Measurements from ENCODE around the gene ZNF888.
"Not testable (repeated sequence)": the region's sequence is repeated elsewhere in the genome, so short reads cannot be mapped to it uniquely, and the experiment has no call there.

Gene ZNF888

GRCh38 chr19:52936954-52937325 lies 13.7 kb upstream of the ZNF888 start:
- TF ChIP-seq, protein P1, sequence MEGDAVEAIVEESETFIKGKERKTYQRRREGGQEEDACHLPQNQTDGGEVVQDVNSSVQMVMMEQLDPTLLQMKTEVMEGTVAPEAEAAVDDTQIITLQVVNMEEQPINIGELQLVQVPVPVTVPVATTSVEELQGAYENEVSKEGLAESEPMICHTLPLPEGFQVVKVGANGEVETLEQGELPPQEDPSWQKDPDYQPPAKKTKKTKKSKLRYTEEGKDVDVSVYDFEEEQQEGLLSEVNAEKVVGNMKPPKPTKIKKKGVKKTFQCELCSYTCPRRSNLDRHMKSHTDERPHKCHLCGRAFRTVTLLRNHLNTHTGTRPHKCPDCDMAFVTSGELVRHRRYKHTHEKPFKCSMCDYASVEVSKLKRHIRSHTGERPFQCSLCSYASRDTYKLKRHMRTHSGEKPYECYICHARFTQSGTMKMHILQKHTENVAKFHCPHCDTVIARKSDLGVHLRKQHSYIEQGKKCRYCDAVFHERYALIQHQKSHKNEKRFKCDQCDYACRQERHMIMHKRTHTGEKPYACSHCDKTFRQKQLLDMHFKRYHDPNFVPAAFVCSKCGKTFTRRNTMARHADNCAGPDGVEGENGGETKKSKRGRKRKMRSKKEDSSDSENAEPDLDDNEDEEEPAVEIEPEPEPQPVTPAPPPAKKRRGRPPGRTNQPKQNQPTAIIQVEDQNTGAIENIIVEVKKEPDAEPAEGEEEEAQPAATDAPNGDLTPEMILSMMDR (IDR thresholded peaks at IDR 0.05; ENCODE audit: borderline replicate concordance, insufficient read depth, low read depth, low read length), result no peak
- no peak overlapping the region for H3K4me3 ChIP-seq (ENCODE audit: low read depth, low read length)

DNA sequence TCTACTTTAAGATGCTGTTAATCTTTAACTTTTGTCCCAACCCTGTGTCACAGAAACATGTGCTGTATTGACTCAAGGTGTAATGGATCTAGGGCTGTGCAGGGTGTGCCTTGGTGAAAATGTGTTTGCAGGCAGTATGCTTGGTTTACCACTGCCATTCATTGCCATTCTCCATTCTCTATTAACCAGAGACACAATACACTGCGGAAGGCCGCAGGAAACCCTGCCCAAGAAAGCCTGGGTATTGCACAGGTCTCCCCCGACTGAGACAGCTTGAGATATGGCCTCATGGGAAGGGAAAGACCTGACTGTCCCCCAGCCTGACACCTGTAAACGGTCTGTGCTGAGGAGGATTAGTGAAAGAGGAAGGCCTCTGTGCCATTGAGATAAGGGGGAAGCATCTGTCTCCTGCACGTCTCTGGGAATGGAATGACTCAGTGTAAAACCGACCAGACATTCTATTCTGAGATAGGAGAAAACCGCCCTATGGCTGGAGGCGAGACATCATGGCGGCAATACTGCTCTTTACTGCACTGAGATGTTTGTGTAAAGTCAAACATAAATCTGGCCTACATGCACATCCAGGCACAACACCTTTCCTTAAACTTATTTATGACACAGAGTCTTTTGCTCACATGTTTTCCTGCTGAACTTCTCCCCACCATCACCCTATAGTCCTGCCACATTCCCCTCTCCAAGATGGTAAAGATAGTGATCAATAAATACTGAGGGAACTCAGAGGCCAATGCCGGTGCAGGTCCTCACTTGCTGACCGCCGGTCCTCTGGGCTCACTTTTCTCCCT lies 13.1 kb upstream of the ZNF888 start:
- no peak overlapping the region for H3K4me3 ChIP-seq (ENCODE audit: low read depth, low read length)
- TF ChIP-seq, protein P1 (IDR thresholded peaks at IDR 0.05; ENCODE audit: borderline replicate concordance, insufficient read depth, low read depth, low read length), result no peak

- no peak overlapping the region for H3K4me3 ChIP-seq (ENCODE audit: low read depth, low read length)
- TF ChIP-seq, protein P1 (IDR thresholded peaks at IDR 0.05; ENCODE audit: borderline replicate concordance, insufficient read depth, low read depth, low read length), result no peak
These were observed 12.2 kb upstream of the ZNF888 start for GRCh38 chr19:52935434-52935833.

DNA sequence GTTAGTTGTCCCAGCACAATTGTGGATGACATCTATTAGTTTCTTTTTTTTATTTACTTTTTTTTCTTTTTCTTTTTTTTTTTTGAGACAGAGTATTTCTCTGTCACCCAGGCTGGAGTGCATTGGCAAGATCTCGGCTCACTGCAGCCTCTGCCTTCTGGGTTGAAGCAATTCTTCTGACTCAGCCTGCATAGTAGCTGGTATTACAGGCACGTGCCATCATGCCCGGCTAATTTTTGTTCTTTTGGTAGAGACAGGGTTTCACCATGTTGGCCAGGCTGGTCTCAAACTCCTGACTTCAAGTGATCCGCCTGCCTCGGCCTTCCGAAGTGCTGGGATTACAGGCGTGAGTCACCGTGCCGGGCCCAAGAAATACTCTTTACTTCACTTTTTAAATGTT lies 1.4 kb upstream of the ZNF888 start:
- not testable (repeated sequence) for H3K4me3 ChIP-seq (ENCODE audit: low read depth, low read length)

DNA sequence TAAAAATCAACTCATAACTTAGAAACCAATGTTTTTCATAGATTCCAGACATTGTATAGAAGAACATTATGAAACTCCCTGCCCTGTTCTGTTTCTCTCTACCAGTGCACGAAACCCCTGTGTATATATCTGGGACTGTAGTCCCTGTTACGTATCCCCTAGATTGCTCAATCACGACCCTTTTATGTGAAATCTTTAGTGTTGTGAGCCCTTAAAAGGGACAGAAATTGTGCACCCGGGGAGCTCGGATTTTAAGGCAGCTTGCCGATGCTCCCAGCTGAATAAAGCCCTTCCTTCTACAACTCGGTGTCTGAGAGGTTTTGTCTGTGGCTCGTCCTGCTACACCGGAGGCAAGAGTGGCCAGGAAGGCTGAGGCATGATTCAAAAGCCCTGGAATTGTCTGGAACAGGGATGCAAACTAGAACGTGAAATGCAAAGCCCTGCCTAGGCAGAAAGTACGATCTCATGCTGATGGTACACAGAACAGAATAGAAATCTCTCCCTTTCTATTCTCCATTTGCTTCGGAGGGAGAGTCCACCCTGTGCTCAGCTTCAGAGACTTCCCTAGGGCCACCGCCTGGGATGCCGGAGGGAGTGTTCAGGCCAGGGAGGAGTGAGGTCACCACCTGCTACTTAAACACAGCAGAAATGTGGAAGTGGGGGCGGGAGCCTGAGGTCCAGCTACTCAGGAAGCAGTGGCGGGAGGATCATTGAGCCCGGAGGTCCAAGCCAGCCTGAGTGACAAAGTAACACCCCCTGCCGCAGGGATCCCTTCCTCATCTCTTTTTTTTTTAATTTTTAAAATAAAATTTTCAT lies 758 bp upstream of the ZNF888 start:
- TF ChIP-seq, protein P1 (IDR thresholded peaks at IDR 0.05; ENCODE audit: borderline replicate concordance, insufficient read depth, low read depth, low read length), result no peak
- no peak overlapping the region for H3K4me3 ChIP-seq (ENCODE audit: low read depth, low read length)

DNA sequence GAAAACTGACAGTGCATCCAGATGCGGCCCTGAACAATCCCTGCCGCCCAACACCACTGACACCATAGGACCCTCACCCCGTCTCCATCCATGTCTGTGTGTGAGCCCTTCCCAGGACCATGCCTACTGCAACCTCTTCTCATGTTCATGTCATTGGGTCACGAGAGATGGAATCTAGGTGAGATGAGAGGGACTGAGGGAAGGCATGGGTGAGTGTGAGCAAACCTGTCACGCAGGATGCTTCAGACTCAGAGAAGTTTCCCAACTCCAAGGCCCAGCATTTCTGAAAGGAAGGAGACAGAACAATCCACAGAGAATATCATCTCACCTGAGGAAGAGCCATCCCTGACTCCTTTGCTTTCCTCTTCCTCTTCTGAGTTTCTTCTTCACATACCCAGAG lies 5.7 kb downstream of the ZNF888 start:
- no peak overlapping the region for H3K4me3 ChIP-seq (ENCODE audit: low read depth, low read length)
- TF ChIP-seq, protein P1 (IDR thresholded peaks at IDR 0.05; ENCODE audit: borderline replicate concordance, insufficient read depth, low read depth, low read length), result no peak

DNA sequence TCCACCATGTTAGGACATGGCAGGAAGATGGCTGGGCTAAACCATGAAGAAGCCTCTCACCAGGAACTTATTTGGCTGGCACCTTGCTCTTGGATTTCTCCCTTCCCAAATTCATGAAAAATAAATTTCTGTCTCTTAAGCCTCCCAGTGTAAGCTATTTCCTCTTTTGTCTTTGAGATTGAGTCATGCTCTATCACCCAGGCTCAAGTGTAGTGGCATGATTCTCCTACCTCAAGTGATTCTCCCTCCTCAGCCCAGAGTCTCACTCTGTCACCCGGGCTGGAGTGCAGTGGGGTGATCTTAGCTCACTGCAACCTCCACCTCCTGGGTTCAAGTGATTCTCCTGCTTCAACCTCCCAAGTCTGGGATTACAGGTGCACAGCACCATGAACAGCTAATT lies 12.6 kb downstream of the ZNF888 start:
- TF ChIP-seq, protein P1 (IDR thresholded peaks at IDR 0.05; ENCODE audit: borderline replicate concordance, insufficient read depth, low read depth, low read length), result no peak
- H3K4me3 ChIP-seq (ENCODE audit: low read depth, low read length), result no peak overlapping the region

DNA sequence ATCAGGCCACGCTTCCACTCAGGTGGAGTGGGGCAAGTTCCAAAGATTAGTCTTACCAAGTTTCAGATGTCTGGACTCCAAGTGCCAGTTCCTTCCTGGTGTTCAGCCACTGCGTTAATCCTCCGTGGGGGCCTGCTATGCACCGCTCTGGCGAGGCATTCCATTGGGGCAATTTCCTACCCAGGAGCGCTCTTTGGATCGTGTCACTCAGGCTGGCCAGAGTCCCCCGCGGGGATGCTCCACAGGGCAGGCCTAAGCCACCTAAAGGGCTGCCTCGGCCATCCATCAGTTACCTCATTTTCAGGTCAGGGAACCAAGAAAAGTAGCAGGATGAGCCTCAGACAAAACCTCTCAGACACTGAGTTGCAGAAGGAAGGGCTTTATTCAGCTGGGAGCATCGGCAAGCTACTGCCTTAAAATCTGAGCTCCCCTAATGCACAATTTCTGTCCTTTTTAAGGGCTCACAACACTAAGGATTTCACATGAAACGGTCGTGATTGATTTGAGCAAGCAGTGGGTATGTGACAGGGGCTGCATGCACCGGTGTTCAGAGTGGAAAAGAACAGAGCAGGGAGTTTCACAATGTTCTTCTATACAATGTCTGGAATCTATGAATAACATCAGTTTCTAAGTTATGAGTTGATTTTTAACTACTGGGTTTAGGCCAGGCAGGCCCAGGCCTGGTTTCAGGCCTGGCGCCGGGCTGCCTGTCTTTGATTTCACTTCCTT lies 19.0 kb downstream of the ZNF888 start:
- not testable (repeated sequence) for H3K4me3 ChIP-seq (ENCODE audit: low read depth, low read length)
